Adrenal gland (tissue), 5 donors: ENCODE results near the gene GMIP.

Source experiments
- CTCF ChIP-seq, 6 experiments: fragments of 450-650 bp in 4 of 6; fragments of 200-600 bp in 2 of 6; sonication (generic) in 1 of 6; IDR thresholded peaks; 1 replicate in 5 of 6; 2 replicates in 1 of 6; pipeline versions ENCODE4 v1.5.1 to v1.8.0; 2016 to 2021; ENCODE audit warnings: antibody characterized with exemption in 6 of 6, mild to moderate bottlenecking in 2 of 6, moderate library complexity in 1 of 6
- POLR2A ChIP-seq, 2 donors: fragments of 450-650 bp; IDR thresholded peaks; one replicate each; pipeline ENCODE4 v1.6.1; 2017; ENCODE audit warnings: antibody characterized with exemption in 2 of 2, mild to moderate bottlenecking in 2 of 2, moderate library complexity in 1 of 2
- donor health status: DM: no; HTN: no; CAD: no.

GRCh38 chr19:19662344-19662743 lies 18.9 kb upstream of the GMIP start:
- TF ChIP-seq CTCF (IDR thresholded peaks at IDR 0.05) (no peak), POLR2A (IDR thresholded peaks at IDR 0.05) (no peak)
